GM21390 (cell line): ENCODE data around the gene PTPN11.
"Not testable (repeated sequence)": the region's sequence is repeated elsewhere in the genome, so short reads cannot be mapped to it uniquely, and the experiment has no call there.

ENCODE experiments used
- ATAC-seq: cut with Tn5 transposase; IDR thresholded peaks from one replicate; pipeline ENCODE4 v1.9.1; 2021; ENCODE audit not compliant: unreplicated experiment

The PTPN11 gene

DNA sequence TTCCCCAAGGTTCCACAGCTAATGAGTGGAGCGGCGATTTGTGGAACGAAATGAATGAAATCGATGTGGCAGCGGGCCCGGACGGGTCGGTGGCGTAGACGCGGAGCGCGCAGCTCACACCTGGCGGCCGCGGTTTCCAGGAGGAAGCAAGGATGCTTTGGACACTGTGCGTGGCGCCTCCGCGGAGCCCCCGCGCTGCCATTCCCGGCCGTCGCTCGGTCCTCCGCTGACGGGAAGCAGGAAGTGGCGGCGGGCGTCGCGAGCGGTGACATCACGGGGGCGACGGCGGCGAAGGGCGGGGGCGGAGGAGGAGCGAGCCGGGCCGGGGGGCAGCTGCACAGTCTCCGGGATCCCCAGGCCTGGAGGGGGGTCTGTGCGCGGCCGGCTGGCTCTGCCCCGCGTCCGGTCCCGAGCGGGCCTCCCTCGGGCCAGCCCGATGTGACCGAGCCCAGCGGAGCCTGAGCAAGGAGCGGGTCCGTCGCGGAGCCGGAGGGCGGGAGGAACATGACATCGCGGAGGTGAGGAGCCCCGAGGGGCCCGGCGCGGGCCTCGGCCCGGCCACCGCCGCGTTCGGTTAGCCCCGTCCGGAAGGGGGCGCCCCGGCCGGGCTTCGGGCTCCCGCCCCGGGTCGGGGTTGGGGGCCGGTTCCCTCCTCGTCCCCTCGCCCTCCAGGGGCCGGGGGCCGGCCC is at the start of gene PTPN11:
TSS of gene PTPN11 (plus strand) at position 340 of the 689 bp plus-strand sequence. CDS start at position 505, 165 bp downstream.
- peak; percentile 69 for ATAC-seq

GRCh38 chr12:112370199-112370598 is 48.5 kb upstream of the PTPN11 start:
- no peak for ATAC-seq

- no peak for ATAC-seq
Measured at GRCh38 chr12:112370868-112371510, 47.8 kb upstream of the PTPN11 start.

GRCh38 chr12:112374166-112374740 is 44.5 kb upstream of the PTPN11 start:
- ATAC-seq, result no peak

DNA sequence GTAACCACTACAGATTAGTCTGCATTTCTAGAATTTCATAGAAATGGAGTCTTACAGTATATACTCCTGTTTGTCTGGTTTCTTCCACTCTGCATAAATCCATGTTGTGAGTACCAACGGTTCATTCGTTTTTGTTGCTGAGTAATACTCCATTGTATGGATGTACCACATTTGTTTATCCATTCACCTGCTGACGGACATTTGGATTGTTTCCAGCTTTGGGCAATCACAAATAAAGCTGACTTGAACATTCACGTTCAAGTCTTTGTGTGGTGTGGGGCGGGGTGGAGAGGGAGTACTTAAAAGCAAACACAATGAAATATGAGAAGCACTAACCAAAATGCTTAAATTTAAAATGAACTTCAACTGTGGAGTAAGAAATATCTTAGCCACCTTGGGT is 43.6 kb upstream of the PTPN11 start:
- no peak for ATAC-seq

DNA sequence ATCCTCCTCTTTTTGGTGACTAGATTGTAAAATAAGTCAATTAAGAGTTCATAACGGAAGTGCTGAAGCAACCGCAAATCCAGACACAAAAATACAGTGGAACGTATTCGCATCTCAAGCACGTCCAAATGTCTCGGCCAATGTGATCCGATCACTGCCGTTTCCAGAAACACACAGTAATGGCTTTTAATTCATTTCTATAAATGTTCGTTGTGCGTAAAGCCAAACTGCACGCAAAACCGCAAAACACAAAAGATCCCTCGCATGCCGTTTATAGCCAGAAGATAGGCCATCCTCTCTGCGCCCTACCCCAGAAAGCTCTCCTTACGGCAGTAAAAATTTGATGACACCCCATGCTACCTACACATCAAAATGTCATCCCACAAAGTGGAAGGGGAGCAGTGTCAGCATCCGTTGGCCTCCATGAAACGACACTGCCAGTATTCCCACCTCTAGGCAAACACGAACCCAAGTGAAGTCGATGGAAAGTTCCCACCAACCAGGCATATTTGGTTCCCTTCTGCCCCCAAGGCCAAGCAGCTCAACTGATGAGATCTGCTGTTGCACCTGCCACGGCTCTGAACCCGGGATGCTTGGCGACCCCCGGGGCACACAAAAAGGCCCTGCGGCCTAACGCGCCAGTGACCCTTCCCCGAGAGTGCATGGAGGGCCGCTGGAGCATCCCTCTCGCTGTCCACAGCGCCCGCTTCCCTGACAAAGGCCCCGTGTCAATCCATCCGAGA is 37.9 kb upstream of the PTPN11 start:
- no peak for ATAC-seq

- ATAC-seq, result peak; percentile 54
Measured at GRCh38 chr12:112381406-112381882, 37.3 kb upstream of the PTPN11 start.

- ATAC-seq, result peak; percentile 82
Measured at GRCh38 chr12:112381883-112382796, 36.6 kb upstream of the PTPN11 start, which contains the start of gene HECTD4. HECTD4 (minus strand) TSS chr12:112382431; CDS start chr12:112382128, 303 bp downstream.

- ATAC-seq, result no peak
Measured at GRCh38 chr12:112382866-112383265, 35.9 kb upstream of the PTPN11 start.

GRCh38 chr12:112386726-112387125 is 32.0 kb upstream of the PTPN11 start:
- no peak for ATAC-seq

GRCh38 chr12:112389228-112389627 is 29.5 kb upstream of the PTPN11 start:
- no peak for ATAC-seq

DNA sequence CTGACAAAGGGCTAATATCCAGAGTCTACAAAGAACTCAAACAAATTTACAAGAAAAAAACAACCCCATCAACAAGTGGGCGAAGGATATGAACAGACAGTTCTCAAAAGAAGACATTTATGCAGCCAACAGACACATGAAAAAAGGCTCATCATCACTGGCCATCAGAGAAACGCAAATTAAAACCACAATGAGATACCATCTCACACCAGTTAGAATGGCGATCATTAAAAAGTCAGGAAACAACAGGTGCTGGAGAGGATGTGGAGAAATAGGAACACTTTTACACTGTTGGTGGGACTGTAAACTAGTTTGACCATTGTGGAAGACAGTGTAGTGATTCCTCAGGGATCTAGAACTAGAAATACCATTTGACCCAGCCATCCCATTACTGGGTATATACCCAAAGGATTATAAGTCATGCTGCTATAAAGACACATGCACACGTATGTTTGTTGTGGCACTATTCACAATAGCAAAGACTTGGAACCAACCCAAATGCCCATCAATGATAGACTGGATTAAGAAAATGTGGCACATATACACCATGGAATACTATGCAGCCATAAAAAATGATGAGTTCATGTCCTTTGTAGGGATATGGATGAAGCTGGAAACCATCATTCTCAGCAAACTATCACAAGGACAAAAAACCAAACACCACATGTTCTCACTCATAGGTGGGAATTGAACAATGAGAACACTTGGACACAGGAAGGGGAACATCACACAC is 28.7 kb upstream of the PTPN11 start:
- not testable (repeated sequence) for ATAC-seq

DNA sequence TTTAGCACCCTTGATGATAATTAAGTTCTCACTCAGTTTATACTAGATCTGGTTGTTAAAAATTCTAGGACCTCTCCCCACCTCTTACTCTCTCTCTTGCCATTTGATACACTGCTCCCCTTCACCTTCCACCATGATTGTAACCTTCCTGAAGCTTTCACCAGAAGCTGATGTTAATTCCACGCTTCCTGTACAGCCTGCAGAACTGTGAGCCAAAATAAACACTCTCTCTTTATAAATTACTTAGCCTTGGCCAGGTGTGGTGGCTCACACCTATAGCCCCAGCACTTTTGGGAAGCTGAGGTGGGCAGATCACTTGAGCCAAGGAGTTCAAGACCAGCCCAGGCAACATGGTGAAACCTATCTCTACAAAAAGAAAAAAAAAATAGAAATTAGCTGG is 25.4 kb upstream of the PTPN11 start:
- no peak for ATAC-seq

DNA sequence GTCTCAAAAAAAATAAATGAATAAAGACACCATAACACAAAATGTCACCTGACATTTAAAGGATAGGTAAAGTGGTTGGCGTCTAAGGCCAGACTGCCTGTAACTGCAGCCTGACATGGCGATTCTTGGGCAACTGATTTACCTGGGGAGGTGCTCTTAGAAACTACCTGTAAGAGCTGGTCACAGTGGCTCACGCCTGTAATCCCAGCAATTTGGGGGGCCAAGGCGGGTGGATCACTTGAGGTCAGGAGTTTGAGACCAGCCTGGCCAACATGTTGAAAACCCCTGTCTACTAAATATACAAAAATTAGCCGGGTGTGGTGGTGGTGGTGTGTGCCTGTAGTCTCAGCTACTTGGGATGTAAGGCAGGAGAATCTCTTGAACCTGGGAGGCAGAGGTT is 17.7 kb upstream of the PTPN11 start:
- ATAC-seq, result no peak

DNA sequence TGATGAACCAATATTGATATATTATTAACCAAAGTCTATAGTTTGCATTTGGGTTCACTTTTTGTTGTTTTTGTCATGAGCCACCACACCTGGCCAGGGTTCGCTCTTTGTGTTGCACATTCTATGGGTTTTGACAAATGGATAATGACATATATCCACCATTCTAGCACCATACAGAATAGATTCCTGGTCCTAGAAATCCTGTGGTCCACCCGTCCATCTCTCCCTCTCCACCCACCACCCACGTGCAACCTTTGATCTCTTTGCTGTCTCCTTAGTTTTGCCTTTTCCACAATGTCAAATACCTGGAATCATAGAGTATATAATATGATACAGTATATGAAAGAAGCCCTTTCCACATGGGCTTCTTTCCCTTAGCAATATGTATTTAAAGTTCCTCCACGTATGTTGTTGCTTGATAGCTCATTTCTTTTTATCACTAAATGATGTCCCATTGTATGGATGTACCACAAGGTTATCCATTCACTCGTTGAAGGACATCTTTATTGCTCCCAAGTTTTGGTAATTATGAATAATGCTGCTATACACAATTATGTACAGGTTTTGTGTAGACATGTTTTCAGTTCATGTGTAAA is 16.7 kb upstream of the PTPN11 start:
- ATAC-seq, result no peak

- ATAC-seq, result no peak
Measured at GRCh38 chr12:112406519-112407488, 11.9 kb upstream of the PTPN11 start.

DNA sequence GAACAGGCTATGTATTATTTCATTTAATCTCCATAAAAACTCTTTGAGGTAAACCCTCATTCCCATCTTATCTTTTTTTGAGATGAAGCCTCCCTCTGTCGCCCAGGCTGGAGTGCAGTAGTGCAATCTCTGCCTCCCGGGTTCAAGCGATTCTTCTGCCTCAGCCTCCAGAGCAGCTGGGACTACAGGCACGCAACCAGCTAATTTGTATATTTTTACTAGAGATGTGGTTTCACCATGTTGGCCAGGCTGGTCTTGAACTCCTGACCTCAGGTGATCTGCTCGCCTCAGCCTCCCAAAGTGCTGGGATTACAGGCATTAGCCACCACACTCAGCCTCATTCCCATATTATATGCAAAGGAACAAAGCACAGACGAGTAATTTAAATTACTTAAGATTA is 11.1 kb upstream of the PTPN11 start:
- ATAC-seq, result not testable (repeated sequence)

GRCh38 chr12:112408621-112409020 is 10.1 kb upstream of the PTPN11 start:
- no peak for ATAC-seq
